GM21737 (cell line): ENCODE measurements around the gene JMJD1C.

ENCODE experiments used
- ATAC-seq: cut with Tn5 transposase; IDR thresholded peaks from one replicate; pipeline ENCODE4 v1.9.1; 2021; ENCODE audit warnings: mild to moderate bottlenecking, moderate library complexity; ENCODE audit not compliant: unreplicated experiment

The JMJD1C gene

GRCh38 chr10:63146503-63146902 lies 319.3 kb downstream of the JMJD1C start:
- ATAC-seq: no peak

DNA sequence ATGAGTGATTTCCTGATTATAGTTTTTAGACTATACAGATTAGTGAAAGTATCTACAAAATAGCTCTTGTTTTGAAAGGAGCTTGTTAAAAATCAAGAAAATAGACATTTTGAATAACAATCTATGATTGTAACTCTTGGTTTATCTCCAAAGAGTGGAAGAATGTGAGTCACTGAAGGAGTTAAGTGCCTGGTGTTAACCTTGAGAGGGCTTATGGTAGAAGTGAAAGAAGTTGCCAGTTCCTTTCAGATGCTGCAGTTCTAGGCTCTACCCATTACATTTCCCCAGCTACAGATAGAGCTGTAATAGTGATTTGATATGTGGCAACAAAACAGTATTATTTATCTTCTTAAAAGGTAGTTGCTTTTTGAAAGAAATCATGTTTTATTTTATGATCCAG lies 320.0 kb downstream of the JMJD1C start:
- no peak for ATAC-seq

DNA sequence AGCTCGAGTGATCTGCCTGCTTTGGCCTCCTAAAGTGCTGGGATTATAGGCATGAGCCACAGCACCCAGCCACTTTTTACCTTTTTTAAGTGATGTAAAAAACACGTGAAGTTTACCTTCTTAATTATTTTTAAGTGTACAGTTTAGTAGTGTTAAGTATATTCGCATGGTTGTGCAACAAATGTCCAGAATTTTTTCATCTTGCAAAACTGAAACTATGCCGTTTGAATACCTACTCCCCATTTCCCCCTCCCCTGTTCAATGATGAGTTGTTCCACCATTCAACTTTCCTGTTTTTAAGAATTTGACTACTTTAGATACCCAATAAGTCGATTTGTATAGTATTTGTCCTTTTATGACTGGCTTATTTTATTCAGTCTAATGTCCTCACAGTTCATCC lies 321.8 kb downstream of the JMJD1C start:
- ATAC-seq: no peak

DNA sequence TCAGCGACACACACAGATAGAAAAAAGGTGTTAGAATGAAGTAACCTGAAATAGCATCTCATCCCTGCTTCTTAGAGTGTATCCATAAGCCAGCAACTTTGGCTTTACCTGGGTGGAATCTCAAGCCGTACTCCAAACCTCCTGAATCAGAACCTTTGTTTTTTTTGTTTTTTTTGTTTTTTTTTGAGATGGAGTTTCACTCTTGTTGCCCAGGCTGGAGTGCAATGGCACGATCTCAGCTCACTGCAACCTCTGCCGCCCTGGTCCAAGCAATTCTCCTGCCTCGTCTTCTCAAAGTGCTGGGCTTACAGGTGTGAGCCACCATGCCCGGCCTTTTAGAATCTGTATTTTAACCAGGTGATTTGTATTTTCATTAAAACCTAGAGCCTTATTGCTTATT lies 323.6 kb downstream of the JMJD1C start:
- no peak for ATAC-seq

- no peak for ATAC-seq
Observed at GRCh38 chr10:63140077-63140476, 325.7 kb downstream of the JMJD1C start.

DNA sequence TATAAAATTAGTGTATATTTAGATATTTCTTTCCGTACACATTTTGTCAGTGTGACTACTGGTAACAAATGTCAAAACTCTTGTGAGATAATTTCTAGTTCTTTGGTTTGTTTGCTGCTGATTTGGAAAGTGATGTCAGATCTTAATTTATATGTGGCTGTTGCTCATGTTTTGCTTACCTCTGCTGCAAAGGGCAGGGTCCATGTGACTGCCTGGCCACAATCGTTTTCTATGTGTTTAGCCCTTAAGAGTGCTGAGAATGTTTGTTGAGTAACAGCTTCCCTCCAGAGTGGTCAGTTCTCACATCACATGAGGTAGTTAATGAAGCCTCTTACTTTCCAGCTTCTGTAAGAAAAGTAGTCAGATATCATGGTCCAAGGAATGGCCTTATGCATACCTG lies 328.5 kb downstream of the JMJD1C start:
- ATAC-seq: no peak

- ATAC-seq: no peak
Observed at GRCh38 chr10:63133821-63134557, 331.8 kb downstream of the JMJD1C start.

- ATAC-seq: peak; percentile 97
Observed at GRCh38 chr10:63133056-63133820, 332.5 kb downstream of the JMJD1C start, which contains the start of gene NRBF2. Gene NRBF2 (plus strand): TSS chr10:63133328. CDS start chr10:63133471, 143 bp downstream.

GRCh38 chr10:63132651-63133055 lies 333.1 kb downstream of the JMJD1C start:
- ATAC-seq: no peak

DNA sequence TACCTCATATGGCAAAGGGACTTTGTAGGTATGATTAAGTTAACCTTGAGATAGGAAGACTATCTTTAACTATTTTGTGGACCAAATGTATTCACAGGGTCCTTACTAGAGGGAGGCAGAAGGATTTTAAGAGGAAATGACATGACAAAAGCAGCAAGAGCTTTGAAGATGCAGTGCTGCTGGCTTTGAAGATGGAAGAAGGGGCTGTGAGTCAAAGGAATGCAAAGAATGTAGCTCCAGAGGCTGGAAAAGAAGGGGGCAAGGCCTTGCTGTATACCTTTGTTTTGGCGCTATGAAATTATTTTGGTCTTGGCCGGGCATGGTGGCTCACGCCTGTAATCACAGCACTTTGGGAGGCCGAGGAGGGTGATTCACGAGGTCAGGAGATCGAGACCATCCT lies 335.9 kb downstream of the JMJD1C start:
- ATAC-seq: no peak

DNA sequence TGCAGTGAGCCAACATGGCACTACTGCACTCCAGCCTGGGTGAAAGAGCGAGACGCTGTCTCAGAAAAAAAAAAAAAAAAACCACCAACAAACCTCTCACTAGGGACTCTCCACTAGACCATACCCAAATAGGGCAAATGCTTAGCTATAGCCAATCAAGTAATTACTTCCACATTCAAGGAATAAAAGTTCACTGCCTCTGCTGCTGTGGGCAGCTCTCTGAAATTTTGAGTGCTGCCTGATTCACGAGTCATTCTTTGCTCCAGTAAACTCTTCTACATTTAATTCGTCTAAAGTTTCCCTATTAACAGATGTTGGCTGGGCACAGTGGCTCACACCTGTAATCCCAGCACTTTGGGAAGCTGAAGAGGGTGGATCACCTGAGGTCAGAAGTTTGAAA lies 337.3 kb downstream of the JMJD1C start:
- ATAC-seq: no peak

- ATAC-seq: no peak
Observed at GRCh38 chr10:63125459-63125858, 340.3 kb downstream of the JMJD1C start.

GRCh38 chr10:63123727-63124362 lies 341.9 kb downstream of the JMJD1C start:
- no peak for ATAC-seq

DNA sequence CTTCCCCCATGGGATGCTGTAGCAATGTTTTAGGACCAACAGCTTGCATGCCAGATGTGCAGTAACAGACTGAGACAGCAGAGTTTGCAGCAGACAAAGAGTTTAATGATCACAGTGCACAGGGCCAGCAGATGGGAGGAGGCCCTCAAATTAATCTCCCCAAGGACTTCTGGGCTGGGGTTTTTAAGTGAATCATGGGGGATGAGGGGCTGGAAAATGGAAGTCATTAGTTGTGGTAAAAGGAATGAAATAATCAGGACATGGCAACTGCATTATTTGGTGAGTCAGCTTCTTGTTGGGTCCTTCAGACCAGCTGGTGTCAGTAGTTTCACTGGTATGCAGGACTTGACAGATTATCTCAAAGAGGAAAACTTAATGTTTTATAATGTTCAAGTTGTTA lies 345.2 kb downstream of the JMJD1C start:
- ATAC-seq: no peak

- ATAC-seq: no peak
Observed at GRCh38 chr10:63119041-63119440, 346.7 kb downstream of the JMJD1C start.
